ENCODE results near the gene TBX20.
"Not testable (repeated sequence)": the region's sequence is repeated elsewhere in the genome, so short reads cannot be mapped to it uniquely, and the experiment has no call there.

Gene TBX20

DNA sequence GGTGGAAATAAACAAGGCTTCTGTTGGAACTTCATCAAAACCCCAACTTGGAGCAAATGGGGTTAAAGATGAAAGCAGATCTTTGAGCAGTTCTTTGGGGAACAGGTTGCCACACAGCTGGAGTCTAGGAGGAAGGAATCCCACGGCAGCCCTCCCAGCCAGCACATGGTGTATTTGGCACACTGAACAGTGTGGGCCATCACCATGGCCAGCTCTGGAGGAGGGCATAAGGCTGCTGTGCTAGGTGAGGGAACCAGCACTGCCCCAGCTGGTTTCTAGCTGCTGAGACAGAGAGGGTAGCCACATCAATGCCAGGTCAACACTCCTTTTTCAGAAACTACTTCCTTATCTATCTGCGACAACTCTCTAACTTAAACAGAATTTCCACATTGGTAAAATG, 33.7 kb downstream of the TBX20 start:
- not testable (repeated sequence) for DNase-seq (ENCODE audit: low spot score)

DNA sequence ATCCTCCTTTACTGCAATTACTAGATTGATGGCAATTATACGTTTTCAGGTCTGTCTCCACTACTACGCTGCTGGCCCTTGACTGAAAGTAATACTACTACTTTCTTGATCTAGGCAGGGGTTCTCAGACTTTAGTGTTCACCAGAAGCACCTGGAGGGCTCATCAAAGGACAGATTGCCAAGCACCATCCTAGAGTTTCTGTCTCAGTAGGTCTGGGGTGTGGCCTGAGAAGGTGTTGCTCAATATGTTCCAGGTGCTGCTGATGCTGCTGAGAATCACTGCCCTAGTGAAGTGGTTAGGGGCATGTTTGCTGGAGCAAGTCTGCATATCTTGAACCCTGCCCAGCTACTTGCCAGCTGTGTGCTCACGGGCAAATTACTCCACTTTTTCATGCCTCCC, 37.9 kb downstream of the TBX20 start:
- DNase-seq (ENCODE audit: low spot score) = not testable (repeated sequence)

DNA sequence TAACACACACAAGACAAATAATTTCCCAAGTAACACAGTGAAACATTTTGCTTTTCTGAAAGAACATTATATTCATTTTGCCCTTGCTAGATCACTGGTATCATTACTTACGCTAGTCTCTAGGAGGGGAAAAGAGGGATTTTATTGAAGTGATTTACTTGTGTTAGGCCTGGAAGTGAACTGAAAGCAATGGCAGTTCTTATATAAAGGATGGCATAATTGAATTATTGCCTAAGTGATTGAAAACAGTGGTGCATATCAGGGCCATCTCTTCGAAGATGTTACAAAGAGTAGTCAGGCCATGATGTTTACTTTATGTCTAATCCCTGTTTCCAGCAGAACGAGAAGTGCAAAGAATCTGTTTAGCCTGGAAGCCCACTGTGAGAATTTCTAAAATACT, 38.8 kb downstream of the TBX20 start:
- DNase-seq (ENCODE audit: low spot score) = not testable (repeated sequence)

DNA sequence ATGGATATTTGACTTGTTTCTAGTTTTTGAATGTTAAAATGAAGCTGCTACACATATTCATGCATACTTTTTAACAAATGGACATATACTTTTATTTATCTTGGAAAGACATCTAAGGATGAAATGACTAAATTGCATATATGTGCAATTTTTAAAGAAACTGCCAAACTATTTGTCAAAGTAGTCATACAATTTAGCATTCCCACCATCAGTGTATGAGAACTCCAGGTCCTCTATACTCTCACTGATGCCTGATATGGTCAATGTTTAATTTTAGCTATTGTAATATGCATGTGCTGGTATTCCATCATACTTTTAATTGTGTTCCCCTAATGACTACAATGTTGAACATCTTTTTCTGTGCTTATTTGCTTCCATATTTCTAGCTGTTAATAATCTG, 47.0 kb downstream of the TBX20 start:
- not testable (repeated sequence) for DNase-seq (ENCODE audit: low spot score)

DNA sequence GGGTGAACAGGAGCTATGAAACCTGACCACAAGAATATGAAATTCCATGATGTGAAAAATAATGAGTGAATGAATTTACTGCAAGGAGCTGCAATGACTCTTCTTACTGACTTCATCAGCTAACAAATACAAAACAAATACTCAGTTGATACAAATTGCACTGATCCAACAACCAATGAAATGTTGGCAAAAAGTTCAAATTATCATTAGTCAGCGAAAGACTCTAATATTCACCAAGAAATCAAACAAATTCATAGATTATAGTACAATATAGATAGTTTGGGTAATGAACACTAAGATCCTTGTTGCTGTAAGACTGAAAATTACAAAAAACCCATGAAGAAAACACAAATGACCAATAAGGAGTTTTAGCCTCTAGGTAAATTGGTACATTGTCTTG, 49.0 kb downstream of the TBX20 start:
- not testable (repeated sequence) for DNase-seq (ENCODE audit: low spot score)

DNA sequence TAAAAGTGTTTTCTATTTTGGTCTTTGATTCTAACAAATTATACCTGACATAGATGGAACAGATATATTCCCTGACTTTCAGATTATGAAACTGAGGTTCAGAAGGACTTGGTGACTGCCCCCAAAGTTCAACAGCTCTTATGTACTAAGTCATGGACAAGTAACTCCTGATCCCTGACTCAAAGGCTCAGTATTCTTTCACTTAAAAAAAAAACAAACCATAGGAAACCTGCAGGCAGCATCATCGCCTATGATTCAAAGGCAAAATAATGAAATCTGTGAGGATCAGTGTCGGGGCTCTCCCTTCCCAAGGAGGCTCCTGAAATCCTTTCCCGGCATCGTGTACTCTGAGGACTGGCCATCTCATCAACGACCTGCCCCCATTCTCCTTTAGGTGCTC, 49.9 kb downstream of the TBX20 start:
- not testable (repeated sequence) for DNase-seq (ENCODE audit: low spot score)

DNA sequence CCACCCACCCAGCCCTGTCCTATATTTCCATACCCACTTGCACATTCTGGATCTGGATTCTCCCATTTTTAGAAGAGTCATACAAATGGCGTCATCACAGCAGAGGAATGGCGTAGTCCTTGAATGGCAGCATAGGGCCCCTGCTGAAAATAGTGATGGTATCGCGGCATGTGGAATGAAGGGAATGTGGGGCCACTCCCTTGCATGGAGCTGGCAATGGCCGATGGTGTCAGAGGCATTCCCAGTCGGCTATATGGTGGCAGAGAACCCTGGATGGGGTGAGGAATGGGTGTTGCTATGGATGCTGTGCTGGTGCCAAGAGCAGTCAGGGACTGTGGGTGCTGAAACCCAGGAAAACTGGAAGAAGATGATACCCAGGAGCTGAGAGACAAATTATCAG, 51.5 kb downstream of the TBX20 start:
- not testable (repeated sequence) for DNase-seq (ENCODE audit: low spot score)

DNA sequence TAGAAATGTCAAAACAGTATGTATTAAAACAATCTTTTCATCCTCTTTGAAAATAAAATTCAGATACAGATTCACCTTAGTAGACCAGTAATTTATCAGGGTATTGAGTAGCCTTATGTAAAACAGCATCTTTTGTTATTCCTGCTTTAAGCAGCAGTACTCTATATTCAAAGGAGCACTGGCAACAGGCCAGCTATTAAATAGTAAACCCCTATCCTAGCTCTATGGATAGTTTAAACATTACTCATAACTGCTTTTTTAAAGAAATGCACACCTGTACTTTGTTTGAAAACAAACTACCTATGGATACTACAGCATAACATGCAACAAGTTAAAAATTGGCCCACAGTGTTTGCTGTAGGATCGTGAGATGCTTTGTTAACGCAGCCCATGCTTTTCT, 53.7 kb downstream of the TBX20 start:
- not testable (repeated sequence) for DNase-seq (ENCODE audit: low spot score)

DNA sequence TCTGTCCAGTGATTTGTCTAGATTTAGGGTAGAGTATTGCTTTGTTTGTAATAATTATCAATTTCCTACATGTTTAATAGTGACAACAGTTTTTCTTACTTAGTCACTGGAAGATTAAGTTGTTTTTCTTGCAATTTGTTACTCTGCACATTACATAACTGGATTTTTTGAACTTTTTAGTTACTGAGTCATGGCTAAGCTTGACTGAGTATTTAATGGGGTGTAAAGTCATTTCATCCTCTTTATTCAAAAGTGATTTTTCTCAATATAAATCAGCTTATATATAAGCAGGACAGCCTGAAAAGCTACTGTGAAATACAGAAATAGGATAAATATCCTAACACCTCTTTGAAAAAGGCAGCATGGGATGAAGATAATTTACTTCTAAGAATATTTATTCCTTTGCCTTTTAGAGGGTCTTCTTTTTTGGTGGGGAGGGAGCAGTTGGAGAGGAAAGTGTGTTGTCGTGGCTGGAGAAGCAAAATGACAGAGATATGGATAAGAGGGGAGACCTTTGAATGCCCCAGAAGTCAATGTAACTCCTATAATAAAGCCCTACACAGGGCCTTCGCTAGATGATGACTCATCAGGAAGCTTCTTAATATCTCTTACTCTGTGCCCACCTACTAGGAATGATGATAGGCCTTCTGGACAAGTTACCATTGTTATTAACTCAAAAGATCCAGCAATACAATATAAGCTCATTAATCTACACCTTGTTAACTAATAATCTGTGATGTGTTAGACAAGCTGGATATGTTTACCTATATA, 55.3 kb downstream of the TBX20 start:
- DNase-seq (ENCODE audit: low spot score) = not testable (repeated sequence)

DNA sequence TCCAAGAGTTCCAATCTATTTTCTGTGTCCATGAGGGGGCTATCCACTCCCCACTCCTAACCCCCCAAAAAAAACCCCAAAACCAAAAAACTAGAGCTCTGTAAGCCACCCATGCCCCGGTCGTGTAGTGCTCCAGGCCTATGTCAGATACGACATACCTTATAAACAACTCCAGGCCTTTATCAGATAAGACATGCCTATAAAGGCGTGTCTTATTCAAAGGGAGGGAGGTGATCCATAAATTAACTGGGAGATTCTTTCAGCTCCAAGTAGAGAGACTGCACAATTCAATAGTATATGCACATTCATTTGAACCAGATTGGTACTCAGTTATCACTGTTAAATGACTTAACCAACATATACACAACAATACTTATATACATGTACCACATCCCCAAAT, 62.3 kb downstream of the TBX20 start:
- not testable (repeated sequence) for DNase-seq (ENCODE audit: low spot score)

DNA sequence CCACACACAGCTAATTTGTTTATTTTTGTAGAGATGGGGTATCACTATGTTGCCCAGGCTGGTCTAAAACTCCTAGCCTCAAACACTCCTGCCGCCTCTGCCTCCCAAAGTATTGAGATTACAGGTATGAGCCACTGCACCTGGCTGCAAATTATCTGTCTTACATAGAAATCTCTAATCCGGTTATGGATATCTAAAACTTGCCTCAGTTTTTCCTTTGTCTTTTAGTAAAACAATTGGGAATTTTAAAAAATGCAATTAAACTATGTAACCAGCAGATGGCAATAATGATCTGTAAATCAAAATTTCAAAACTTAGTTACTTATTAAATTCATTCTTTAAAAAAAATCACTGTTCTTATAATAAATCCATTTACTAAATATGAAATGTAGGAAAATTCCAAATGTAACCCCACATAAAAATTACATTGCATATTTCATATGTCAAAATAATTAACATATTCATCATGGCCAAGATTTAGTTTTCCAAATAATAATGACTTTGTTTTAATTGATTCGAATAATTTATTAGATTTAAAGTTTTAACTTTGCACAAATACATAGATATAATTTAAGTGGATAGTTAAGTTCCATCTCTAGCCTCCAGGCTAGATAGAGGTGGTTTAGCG, 63.6 kb downstream of the TBX20 start:
- not testable (repeated sequence) for DNase-seq (ENCODE audit: low spot score)

DNA sequence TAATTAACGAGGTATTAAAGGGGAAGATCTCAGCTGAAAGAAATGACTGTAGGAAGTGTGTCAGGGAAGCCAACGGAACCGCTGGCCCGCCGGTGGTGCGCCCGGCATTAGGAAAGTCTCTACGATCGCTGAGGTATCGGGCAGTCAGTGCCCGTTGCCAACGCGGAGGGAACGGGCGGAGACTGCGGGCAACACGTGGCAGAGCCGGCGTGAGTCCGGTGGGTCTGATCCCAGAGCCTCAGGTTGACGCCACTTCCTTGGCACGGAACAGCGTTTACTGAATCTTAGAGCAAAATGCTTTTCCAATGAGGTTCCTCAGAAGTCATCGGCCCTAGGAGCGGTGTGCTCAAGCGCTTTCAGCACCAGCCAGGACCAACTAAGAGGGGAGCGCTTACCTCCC, 67.1 kb downstream of the TBX20 start:
- DNase-seq (ENCODE audit: low spot score) = not testable (repeated sequence)

DNA sequence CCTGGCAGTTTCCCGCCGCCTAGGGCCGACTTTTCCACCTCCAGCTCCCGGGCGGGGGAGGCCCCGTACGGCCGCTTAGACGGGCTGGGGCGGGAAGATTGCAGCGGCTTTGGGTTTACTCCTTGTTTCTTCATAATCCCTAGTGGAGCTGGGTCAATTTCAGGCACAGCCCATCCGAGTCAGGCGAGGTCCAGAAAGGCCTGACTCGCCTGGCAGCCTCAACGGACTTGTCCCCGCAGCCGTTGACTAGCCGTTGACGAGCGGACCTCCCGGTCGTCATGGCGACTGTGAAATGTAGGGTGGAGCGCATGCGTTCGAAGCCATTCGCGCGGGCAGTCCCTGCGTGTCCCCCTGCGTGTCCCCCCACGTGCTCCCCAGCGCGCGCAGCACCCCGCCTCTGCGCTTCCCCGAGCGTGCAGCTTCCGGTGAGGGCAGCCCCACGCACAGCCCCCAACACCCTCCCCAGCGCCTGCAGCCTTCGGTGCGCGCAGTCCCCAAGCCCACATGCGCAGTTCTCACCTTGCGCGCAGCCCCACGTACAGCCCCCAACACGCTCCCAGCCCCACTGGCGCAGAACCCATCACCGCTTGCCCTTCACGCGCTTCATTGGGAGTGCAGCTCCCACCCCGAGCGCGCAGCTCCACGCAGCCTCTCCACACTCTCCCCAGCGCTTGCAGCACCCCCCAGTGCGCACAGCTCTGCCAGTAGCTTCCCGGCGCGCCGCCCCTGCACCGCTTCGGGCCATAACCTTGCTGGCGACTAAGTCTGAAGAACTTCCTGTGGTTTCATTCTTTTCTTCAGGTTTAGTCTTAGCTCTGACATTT, 67.8 kb downstream of the TBX20 start:
- no peak for DNase-seq (ENCODE audit: low spot score)

DNA sequence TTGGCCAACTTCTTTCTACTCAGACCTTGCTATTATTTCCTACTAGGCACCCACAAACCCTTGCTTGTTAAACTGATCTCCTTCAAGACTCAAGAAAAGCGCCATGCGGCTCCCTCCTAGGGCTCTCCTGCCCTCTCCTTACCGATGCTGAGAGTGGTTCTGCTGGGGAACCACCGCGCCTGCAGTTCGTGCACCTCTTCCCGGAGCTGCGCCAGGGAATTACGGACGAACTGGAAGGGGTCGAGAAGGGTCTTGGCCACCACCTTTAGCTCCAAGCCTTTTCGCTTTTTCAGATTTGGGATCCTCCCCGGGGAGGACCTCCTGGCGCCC, 68.4 kb downstream of the TBX20 start:
- DNase-seq (ENCODE audit: low spot score) = not testable (repeated sequence)

DNA sequence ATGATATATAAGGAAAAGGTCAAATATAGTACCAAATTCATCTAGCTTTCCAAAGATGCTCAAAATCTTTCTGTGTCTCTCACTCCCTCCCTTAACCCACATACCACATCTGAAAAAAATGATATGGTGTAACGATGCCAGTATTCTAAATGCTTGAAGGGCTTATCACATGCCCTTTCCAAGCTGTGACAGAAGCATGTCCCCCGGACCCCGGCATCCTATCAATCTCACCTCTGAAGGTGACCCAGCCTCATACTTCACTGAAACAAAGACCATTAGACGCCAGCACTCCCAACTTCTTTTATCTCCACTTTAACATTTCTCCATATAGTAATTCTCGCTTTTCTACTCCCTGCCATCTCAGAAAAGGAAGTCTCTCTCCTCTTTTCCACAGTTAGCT, 68.9 kb downstream of the TBX20 start:
- DNase-seq (ENCODE audit: low spot score) = not testable (repeated sequence)

DNA sequence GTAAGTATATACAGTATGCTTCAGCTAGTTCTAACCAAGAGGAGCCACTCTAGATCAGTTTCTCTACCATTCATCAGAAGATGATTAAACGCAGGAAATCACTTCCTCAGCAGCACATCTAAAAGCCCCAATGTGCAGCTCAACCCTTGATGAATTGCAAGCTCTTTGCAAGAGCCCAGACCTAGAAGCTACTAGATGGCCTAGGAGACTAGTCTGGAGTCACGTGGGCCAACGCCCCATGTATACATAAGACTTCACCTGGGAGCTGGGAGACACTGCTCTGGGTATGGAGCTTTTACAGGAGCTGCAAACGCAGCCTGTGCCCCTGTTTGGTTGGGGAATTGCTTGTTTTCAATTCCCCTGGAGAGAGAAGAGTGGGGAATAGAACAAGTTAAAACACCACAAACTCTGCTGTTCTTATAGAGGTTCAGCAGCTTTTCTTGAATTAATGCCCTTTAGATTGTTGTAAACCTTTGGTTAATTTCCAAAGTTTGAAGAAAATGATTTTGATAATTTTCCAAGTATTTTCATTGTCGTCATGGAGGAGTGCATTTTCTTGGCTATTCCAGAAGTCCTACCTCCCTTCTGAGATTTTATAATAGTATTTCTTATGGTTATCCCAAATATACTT, 69.9 kb downstream of the TBX20 start:
- DNase-seq (ENCODE audit: low spot score) = not testable (repeated sequence)

DNA sequence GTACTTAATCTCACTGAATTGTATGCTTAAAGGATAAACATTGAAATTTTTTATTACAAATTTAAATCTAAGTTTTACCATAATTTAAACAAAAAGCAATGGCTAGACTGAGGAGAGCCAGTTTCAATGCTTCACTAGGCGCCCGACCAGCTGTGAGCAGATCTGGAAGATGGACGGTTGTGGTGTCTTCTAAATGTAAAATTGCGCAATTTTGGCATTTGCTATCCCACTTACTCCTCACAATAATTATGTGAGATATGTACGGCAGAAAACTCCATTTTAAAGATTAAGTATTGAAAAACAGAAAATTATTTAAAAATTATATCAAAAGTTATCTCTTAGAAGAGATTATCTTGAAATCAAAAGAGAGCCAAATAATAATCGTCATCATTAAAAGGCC, 73.2 kb downstream of the TBX20 start:
- DNase-seq (ENCODE audit: low spot score) = not testable (repeated sequence)

DNA sequence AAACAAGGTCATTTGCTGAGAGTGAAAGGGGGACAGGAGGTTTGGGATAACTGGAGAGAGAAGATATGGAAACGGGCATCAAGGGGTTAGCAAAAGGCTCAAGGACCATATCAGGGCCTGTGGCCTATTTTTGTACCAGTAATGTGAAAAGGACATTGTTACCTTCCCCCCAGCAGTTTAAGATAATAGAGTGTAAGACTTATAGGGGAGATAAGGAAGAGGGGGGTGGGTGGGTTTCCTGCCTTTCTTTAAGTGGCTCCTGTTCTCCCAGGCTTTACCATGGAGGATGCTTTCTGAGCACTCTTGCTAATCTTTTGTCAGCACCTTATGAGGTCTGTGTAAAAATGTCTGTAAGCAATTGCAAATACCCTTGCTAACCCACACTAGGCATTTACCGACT, 80.7 kb downstream of the TBX20 start:
- not testable (repeated sequence) for DNase-seq (ENCODE audit: low spot score)

DNA sequence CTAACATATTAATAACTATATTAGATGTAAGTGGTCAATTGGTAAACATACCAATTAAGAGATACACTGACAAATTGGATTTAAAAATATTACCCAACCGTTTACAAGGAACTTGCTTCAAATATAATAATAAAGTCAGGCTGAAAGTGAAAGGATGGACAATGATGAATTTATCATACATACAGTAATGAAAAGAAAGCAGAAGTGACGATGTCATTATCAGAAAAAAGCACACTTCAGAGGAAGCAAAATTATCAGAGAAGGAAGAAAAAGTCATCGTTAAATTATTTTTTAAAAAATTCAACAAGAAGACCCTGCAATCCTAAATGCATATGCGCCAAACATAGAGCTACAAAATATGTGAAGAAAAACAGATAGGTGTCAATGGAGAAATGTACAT, 81.8 kb downstream of the TBX20 start:
- DNase-seq (ENCODE audit: low spot score) = not testable (repeated sequence)

DNA sequence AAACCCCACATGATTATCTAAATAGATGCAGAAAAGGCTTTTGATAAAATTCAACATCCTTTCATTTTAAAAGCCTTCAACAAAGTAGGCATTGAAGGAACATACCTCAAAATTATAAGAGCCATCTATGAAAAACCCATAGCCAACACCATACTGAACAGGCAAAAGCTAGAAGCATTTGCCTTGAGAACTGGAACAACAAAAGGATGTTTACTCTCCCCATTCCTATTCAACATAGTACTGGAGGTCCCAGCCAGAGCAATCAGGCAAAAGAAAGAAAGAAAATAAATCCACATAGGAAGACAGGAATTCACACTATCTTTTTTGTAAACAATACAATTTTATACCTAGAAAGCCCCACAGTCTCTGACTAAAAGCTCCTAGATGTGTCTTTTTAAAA, 86.2 kb downstream of the TBX20 start:
- DNase-seq (ENCODE audit: low spot score) = not testable (repeated sequence)

DNA sequence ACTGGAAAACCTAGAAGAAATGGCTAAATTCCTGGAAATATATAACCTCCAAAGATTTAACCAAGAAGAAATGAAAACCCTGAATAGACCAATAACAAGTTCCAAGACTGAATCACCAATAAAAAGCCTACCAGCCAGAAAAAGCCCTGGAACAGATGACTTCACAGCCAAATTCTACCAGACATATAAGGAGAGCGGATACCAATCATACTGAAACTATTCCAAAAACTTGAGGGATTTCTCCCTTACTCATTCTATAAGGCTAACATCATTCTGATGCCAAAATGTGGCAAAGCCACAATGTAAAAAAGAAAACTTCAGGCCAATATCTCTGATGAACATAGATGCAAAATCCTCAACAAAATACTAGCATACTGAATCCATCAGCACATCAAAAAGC, 86.7 kb downstream of the TBX20 start:
- DNase-seq (ENCODE audit: low spot score) = not testable (repeated sequence)

DNA sequence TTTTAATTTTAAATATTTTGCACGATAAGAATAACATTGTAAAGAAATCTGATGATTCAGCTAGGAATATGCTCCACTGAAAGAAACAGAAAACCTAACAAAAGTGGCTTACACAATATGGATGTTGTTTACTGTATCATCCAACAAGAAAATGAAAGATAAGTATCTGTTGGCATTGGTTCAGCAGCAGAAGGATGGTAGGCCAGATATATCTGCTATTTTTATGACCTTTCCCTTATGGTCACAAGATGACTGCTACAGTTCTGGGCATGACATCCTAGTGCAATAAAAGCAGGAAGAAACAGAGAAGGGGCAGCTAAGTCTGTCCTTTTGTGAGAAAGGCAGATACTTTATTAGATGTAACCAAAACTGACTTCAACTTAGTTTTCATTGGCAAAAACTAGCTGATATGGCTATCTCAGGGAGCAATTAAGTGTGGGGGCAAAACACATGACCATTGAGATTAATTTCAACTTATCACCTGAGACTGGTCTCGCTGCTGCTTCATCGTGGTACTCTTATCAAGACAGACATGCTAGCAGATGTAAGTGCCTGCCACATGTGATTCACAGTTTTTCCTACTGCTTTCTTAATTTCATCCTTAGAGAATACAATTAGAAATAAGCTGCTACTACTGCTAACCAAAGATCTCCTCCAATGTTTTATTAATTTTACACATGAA, 92.7 kb downstream of the TBX20 start:
- not testable (repeated sequence) for DNase-seq (ENCODE audit: low spot score)
